GM21528 (cell line): ENCODE results near the gene PCDHB14.
"Not testable (repeated sequence)": the region's sequence is repeated elsewhere in the genome, so short reads cannot be mapped to it uniquely, and the experiment has no call there.

Experiments used
- ATAC-seq: cut with Tn5 transposase; IDR thresholded peaks from one replicate; pipeline ENCODE4 v1.9.1; 2021; ENCODE audit warnings: mild to moderate bottlenecking, moderate library complexity; ENCODE audit not compliant: unreplicated experiment, low FRiP score

Gene PCDHB14

DNA sequence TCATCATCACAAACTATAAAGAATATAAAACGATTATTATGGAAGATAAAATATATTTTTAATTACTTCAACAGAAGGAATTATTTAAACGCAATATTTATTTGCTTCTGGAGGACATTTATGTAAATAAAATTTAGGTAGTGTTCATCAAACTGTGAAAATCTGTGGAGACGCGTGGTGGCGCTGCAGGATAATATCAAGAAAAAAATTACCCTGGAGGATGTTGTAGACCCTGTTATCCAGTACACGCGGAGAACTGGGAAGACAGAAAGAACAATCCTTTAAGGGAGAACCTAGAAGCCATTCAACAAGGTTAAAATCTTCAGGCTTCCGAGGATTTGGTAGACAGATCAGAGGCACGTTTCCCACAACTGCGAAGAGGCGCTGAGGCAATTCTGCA is 14.7 kb upstream of the PCDHB14 start, which contains the start of gene PCDHB12:
Gene PCDHB12, plus strand, starts transcription at position 242 of the 400 bp plus-strand sequence. CDS start 189 bp downstream, outside the sequence.
- no peak for ATAC-seq

DNA sequence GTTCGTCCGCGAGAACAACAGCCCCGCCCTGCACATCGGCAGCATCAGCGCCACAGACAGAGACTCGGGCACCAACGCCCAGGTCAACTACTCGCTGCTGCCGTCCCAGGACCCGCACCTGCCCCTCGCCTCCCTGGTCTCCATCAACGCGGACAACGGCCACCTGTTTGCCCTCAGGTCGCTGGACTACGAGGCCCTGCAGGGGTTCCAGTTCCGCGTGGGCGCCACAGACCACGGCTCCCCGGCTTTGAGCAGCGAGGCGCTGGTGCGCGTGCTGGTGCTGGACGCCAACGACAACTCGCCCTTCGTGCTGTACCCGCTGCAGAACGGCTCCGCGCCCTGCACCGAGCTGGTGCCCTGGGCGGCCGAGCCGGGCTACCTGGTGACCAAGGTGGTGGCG is 12.9 kb upstream of the PCDHB14 start:
- ATAC-seq, result not testable (repeated sequence)

DNA sequence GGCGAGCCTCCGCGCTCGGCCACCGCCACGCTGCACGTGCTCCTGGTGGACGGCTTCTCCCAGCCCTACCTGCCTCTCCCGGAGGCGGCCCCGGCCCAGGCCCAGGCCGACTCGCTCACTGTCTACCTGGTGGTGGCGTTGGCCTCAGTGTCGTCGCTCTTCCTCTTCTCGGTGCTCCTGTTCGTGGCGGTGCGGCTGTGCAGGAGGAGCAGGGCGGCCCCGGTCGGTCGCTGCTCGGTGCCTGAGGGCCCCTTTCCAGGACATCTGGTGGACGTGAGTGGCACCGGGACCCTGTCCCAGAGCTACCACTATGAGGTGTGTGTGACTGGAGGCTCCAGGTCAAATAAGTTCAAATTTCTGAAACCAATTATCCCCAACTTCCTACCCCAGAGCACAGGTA is 12.3 kb upstream of the PCDHB14 start:
- ATAC-seq, result not testable (repeated sequence)

DNA sequence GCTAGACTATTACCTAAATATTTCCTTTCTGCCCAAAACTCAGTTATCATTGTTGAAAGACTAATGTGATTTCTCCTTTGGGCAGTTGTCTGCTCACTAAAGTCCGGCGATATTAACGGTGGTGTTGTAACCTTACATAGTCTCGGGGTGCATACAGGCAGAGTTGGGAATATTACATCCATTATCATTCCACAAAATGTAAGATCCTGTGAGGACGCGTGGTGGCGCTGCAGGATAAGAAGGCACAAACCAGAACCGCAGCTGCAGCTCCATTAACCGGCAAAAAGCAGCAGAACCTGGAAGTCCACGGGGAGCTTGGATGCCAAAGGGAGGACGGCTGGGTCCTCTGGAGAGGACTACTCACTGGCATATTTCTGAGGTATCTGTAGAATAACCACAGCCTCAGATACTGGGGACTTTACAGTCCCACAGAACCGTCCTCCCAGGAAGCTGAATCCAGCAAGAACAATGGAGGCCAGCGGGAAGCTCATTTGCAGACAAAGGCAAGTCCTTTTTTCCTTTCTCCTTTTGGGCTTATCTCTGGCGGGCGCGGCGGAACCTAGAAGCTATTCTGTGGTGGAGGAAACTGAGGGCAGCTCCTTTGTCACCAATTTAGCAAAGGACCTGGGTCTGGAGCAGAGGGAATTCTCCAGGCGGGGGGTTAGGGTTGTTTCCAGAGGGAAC is 9.3 kb upstream of the PCDHB14 start, which contains the start of gene PCDHB13:
Gene PCDHB13, plus strand, starts transcription at position 264 of the 684 bp plus-strand sequence. Its CDS starts 205 bp downstream, at position 469.
- ATAC-seq, result not testable (repeated sequence)

DNA sequence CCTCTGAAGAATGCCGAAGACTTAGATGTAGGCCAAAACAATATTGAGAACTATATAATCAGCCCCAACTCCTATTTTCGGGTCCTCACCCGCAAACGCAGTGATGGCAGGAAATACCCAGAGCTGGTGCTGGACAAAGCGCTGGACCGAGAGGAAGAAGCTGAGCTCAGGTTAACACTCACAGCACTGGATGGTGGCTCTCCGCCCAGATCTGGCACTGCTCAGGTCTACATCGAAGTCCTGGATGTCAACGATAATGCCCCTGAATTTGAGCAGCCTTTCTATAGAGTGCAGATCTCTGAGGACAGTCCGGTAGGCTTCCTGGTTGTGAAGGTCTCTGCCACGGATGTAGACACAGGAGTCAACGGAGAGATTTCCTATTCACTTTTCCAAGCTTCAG is 8.6 kb upstream of the PCDHB14 start:
- ATAC-seq, result not testable (repeated sequence)

DNA sequence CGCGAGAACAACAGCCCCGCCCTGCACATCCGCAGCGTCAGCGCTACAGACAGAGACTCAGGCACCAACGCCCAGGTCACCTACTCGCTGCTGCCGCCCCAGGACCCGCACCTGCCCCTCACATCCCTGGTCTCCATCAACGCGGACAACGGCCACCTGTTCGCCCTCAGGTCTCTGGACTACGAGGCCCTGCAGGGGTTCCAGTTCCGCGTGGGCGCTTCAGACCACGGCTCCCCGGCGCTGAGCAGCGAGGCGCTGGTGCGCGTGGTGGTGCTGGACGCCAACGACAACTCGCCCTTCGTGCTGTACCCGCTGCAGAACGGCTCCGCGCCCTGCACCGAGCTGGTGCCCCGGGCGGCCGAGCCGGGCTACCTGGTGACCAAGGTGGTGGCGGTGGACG is 7.6 kb upstream of the PCDHB14 start:
- not testable (repeated sequence) for ATAC-seq

DNA sequence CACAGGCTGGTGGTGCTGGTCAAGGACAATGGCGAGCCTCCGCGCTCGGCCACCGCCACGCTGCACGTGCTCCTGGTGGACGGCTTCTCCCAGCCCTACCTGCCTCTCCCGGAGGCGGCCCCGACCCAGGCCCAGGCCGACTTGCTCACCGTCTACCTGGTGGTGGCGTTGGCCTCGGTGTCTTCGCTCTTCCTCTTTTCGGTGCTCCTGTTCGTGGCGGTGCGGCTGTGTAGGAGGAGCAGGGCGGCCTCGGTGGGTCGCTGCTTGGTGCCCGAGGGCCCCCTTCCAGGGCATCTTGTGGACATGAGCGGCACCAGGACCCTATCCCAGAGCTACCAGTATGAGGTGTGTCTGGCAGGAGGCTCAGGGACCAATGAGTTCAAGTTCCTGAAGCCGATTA is 7.1 kb upstream of the PCDHB14 start:
- ATAC-seq, result not testable (repeated sequence)

DNA sequence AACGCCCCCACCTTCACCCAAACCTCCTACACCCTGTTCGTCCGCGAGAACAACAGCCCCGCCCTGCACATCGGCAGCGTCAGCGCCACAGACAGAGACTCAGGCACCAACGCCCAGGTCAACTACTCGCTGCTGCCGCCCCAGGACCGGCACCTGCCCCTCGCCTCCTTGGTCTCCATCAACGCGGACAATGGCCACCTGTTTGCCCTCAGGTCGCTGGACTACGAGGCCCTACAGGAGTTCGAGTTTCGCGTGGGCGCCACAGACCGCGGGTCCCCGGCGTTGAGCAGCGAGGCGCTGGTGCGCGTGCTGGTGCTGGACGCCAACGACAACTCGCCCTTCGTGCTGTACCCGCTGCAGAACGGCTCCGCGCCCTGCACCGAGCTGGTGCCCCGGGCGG is 1.7 kb downstream of the PCDHB14 start:
- not testable (repeated sequence) for ATAC-seq

DNA sequence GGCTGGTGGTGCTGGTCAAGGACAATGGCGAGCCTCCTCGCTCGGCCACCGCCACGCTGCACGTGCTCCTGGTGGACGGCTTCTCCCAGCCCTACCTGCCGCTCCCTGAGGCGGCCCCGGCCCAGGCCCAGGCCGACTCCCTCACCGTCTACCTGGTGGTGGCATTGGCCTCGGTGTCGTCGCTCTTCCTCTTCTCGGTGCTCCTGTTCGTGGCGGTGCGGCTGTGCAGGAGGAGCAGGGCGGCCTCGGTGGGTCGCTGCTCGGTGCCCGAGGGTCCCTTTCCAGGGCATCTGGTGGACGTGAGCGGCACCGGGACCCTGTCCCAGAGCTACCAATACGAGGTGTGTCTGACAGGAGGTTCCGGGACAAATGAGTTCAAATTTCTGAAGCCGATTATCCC is 2.3 kb downstream of the PCDHB14 start:
- not testable (repeated sequence) for ATAC-seq

DNA sequence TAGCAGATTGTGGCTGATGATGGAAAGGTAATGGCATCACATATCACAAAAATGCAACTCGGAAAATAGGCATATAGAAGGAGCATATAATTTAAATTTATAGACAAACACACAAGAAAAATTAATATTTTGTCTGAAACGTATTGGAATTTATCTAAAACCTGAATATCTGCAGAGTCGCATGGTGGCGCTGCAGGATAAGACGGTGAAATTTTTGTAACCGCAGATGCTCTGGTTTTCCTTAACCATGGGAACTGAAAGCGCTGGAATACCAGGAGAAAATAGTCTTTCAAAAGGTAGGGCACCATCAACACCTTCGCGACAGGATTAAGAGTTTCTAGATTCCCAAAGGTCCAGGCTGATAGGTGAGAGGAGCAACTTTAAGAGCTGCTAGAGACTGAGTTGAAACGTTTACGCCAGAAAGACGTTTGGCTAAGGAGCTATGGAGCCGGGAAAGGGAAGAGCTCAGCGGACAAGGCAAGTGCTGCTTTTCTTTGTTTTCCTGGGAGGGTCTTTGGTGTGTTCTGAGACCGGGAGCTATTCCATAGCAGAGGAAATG is 11.0 kb downstream of the PCDHB14 start:
- no peak for ATAC-seq

DNA sequence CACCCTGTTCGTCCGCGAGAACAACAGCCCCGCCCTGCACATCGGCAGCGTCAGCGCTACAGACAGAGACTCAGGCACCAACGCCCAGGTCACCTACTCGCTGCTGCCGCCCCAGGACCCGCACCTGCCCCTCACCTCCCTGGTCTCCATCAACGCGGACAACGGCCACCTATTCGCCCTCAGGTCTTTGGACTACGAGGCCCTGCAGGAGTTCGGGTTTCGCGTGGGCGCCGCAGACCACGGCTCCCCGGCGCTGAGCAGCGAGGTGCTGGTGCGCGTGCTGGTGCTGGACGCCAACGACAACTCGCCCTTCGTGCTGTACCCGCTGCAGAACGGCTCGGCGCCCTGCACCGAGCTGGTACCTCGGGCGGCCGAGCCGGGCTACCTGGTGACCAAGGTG is 12.8 kb downstream of the PCDHB14 start:
- not testable (repeated sequence) for ATAC-seq

DNA sequence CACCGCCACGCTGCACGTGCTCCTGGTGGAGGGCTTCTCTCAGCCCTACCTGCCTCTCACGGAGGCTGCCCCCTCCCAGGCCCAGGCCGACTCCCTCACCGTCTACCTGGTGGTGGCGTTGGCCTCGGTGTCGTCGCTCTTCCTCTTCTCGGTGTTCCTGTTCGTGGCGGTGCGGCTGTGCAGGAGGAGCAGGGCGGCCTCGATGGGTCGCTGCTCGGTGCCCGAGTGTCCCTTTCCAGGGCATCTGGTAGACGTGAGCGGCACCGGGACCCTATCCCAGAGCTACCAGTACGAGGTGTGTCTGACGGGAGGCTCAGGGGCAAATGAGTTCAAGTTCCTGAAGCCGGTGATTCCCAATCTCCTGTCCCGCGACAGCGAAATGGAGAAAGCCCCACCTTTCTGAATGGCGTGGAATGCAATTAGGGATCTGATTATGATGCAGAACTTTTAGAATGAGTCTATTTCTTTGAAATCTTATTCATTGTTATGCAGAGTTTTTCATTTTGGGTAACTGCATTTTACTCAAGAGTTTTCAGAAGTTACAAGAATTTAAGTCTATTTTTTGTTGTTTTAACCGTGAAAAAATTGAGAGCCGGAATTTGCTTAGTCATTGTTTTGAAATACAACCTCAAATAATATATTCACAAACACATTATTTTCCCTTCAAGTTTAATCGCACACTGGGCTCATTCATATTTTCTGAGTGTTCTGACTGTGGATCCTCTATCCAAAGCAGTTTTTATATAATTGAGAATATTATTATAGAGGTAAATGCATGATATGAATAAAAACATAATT is 13.6 kb downstream of the PCDHB14 start:
- ATAC-seq, result no peak

DNA sequence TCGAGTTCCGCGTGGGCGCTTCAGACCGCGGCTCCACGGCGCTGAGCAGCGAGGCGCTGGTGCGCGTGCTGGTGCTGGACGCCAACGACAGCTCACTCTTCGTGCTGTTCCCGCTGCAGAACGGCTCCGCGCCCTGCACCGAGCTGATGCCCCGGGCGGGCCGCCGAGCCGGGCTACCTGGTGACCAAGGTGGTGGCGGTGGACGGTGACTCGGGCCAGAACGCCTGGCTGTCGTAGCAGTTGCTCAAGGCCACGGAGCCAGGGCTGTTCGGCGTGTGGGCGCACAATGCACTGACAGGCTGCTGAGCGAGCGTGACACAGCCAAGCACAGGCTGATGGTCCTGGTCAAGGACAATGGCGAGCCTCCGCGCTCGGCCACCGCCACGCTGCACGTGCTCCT is 18.4 kb downstream of the PCDHB14 start:
- ATAC-seq, result no peak

DNA sequence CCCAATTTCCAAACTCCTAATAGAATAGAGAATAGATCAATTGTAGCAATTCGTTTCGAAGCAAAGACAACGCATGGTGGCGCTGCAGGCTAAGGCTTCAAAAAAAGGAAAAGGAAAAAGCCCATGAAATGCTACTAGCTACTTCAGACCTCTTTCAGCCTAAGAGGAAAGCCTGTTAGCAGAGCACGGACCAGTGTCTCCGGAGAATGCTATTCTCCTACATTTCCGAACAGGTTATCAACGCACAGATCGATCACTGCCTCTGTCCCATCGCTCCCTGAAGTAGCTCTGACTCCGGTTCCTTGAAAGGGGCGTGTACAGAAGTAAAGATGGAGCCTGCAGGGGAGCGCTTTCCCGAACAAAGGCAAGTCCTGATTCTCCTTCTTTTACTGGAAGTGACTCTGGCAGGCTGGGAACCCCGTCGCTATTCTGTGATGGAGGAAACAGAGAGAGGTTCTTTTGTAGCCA is 22.1 kb downstream of the PCDHB14 start, which contains the start of gene PCDHB15:
Gene PCDHB15, plus strand, starts transcription at position 146 of the 468 bp plus-strand sequence. Its CDS starts 184 bp downstream, at position 330.
- no peak for ATAC-seq

DNA sequence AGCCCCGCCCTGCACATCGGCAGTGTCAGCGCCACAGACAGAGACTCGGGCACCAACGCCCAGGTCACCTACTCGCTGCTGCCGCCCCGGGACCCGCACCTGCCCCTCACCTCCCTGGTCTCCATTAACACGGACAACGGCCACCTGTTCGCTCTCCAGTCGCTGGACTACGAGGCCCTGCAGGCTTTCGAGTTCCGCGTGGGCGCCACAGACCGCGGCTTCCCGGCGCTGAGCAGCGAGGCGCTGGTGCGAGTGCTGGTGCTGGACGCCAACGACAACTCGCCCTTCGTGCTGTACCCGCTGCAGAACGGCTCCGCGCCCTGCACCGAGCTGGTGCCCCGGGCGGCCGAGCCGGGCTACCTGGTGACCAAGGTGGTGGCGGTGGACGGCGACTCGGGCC is 23.8 kb downstream of the PCDHB14 start:
- not testable (repeated sequence) for ATAC-seq

DNA sequence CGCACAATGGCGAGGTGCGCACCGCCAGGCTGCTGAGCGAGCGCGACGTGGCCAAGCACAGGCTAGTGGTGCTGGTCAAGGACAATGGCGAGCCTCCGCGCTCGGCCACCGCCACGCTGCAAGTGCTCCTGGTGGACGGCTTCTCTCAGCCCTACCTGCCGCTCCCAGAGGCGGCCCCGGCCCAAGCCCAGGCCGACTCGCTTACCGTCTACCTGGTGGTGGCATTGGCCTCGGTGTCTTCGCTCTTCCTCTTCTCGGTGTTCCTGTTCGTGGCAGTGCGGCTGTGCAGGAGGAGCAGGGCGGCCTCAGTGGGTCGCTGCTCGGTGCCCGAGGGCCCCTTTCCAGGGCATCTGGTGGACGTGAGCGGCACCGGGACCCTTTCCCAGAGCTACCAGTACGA is 24.3 kb downstream of the PCDHB14 start:
- not testable (repeated sequence) for ATAC-seq

DNA sequence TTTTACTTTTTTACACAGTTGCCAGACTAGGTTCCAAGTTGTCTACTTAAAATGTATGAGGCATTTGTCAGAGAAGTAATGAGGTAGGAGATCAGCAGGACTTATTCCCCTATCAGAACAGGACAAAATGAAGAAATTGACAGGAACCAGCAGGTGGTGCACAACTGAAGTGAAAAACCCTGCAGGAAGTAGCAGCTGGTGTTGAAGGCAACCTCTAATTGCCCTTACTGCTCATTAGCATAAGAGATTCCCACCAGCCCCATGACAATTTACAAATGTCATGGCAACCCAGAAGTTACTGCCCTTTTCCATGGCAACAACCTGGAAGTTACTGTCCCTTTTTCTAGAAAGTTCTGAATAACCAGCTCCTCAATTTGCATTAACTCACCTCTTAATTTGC is 27.4 kb downstream of the PCDHB14 start:
- no peak for ATAC-seq

DNA sequence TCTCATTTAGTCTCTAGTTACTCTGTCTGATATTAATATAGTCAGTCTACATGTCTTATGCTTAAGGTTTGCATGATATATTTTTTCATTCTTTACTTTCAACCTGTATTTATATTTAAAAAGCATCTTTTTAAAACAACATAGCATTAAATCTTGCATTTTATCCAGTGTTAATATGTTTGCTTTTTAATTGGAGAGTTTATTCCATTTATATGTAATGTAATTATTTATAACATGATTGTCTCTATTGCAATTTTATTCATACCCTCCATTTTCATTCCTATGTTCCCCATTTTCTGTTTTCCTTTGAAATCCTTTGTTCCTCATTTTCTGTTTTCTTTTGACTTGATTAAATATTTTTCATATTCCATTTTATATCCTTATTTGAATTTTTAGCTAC is 35.3 kb downstream of the PCDHB14 start:
- ATAC-seq, result no peak

DNA sequence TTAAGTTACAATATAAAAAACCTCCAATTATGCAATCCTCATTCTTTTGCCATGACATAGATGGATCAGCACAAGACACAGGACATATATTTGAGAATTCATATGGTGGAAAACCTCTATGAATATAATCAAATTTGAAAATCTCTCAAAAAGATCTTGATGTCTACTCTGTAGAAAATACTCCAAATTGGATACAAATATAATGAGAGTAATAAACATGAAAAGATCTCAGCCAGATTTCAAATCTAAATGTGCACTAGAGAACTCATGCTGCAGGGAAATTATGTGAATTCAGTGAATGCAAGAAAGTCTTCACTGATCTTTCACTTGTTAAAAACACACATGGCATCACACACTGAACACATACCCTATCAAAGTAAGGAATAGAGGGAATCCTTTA is 35.8 kb downstream of the PCDHB14 start:
- ATAC-seq, result no peak

DNA sequence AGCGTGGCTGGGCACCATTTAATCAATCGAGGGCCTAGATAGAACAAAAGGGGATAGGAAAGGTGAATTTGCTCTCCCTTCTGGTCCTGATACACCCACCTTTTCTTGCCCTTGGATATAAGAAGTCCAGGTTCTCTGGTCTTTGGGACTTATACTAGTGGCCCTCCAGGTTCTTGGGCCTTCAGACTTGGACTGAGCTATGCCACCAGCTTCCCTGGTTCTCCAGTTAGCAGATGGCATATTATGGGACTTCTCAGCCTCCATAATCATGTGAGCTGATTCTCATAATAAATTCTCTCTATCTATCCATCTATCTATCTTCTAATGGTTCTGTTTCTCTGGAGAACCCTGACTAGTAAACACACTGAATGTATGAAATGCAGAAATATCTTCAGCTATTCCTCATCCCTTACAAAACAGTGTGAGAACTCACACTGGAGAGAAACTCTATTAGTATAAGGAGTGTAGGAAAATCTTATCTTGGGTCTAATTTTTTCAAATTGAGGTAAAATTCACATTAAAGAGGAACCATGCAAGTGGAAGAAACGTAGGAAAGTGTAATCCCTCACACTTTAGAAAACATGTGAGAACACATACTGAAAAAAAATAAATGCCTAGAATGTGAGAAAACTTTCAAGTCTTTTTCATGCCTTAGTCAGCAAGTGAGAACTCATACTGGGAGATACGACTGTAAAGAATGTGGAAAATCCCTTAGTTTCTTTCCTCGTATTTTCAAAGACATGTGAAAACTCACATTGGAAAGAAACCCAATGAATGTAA is 37.5 kb downstream of the PCDHB14 start:
- ATAC-seq, result no peak
